Endothelial cell of umbilical vein (primary cell): ENCODE measurements around the gene EEFSEC. TPM values are rescaled to one million over a fixed set of nuclear protein-coding genes. Genes with fewer than 3 reads are reported as not detected.

Source experiments
- BruUV-seq: library from RNA; stranded (reverse); fragments of 400-500 nt; replicated peaks from 2 replicates; lab custom pipeline; 2021; lab: Mats Ljungman, UMichigan
- CTCF ChIA-PET: fragments of 300-600, 350-600 bp; sonication (Branson Sonifier 250); formaldehyde crosslinking; loops from one replicate; lab custom pipeline; 2021; ENCODE audit warnings: antibody characterized with exemption, inconsistent platforms; lab: Charles Lee
- POLR2A ChIA-PET: fragments of 300-600, 350-600 bp; sonication (Branson Sonifier 250); formaldehyde crosslinking; loops from one replicate; lab custom pipeline; 2021; ENCODE audit warnings: antibody characterized with exemption, inconsistent platforms; lab: Charles Lee
- DNase-seq: peaks from one replicate; pipeline ENCODE4 v3.0.0-alpha.2; 2011; ENCODE audit warnings: low read depth, low spot score
- FAIRE-seq: peaks from 2 replicates; lab custom pipeline; 2011; peaks lifted over from hg19 to GRCh38; lab: Jason Lieb, UNC
- H2AFZ ChIP-seq: 2 replicates; pipeline ENCODE4 v1.6.0; 2012; ENCODE audit warnings: low read depth, low read length, control low read depth, inconsistent platforms
- H3K27ac ChIP-seq: 2 replicates; pipeline ENCODE4 v1.5.1; 2011; ENCODE audit warnings: low read depth, mild to moderate bottlenecking, control low read depth, low read length, moderate library complexity; ENCODE audit not compliant: insufficient read depth
- H3K27me3 ChIP-seq, 2 experiments: 2 replicates each; pipeline versions ENCODE4 v1.6.0 to v1.6.1; 2011; ENCODE audit warnings: low read length in 2 of 2, mixed read lengths in 1 of 2; ENCODE audit not compliant: control insufficient read depth in 2 of 2, insufficient read depth in 2 of 2
- H3K36me3 ChIP-seq, 2 experiments: 2 replicates in 1 of 2; 3 replicates in 1 of 2; pipeline ENCODE4 v1.5.1; 2011; ENCODE audit warnings: low read length in 2 of 2, mild to moderate bottlenecking in 1 of 2, moderate library complexity in 1 of 2; ENCODE audit not compliant: control insufficient read depth in 2 of 2, insufficient read depth in 2 of 2; ENCODE audit errors: extremely low read depth in 1 of 2
- H3K4me1 ChIP-seq: 3 replicates; pipeline ENCODE4 v1.5.1; 2011; ENCODE audit warnings: mild to moderate bottlenecking, low read length; ENCODE audit not compliant: control insufficient read depth, insufficient read depth; ENCODE audit errors: extremely low read depth
- H3K4me2 ChIP-seq: 2 replicates; pipeline ENCODE4 v1.6.1; 2011; ENCODE audit warnings: low read length, control low read depth, mixed read lengths; ENCODE audit not compliant: insufficient read depth
- H3K4me3 ChIP-seq, 3 experiments: fragments of 200-600 bp in 1 of 3; sonication (generic), shearing (Covaris generic) in 1 of 3; replicated peaks in 1 of 3; 2 replicates each; pipeline ENCODE4 v1.5.1; 2011 to 2016; ENCODE audit warnings: control low read depth in 3 of 3, low read length in 3 of 3, mild to moderate bottlenecking in 2 of 3, inconsistent platforms in 1 of 3, low read depth in 1 of 3, moderate library complexity in 1 of 3; ENCODE audit not compliant: insufficient read depth in 1 of 3
- H3K79me2 ChIP-seq: 2 replicates; pipeline ENCODE4 v1.6.0; 2012; ENCODE audit warnings: low read length, inconsistent platforms; ENCODE audit not compliant: control insufficient read depth, insufficient read depth
- H3K9ac ChIP-seq: replicated peaks from 2 replicates; pipeline ENCODE3; 2011; ENCODE audit warnings: low read length, control low read depth; ENCODE audit not compliant: insufficient read depth; ENCODE audit errors: extremely low read depth
- H3K9me1 ChIP-seq: replicated peaks from 3 replicates; pipeline ENCODE4 v1.6.0; 2011; ENCODE audit warnings: mild to moderate bottlenecking, low read length; ENCODE audit not compliant: control insufficient read depth, insufficient read depth; ENCODE audit errors: extremely low read depth
- H3K9me3 ChIP-seq: replicated peaks from 2 replicates; pipeline ENCODE4 v1.5.1; 2012; ENCODE audit warnings: low read length, inconsistent platforms; ENCODE audit not compliant: control insufficient read depth, insufficient read depth
- H4K20me1 ChIP-seq: replicated peaks from 2 replicates; pipeline ENCODE3; 2011; ENCODE audit warnings: mild to moderate bottlenecking, low read length; ENCODE audit not compliant: control insufficient read depth, insufficient read depth; ENCODE audit errors: extremely low read depth
- CTCF ChIP-seq, 2 donors: IDR thresholded peaks; 1 replicate in 1 of 2; 2 replicates in 1 of 2; pipeline ENCODE4 v1.5.1; 2011; ENCODE audit warnings: low read length in 2 of 2, mild to moderate bottlenecking in 2 of 2, moderate library complexity in 2 of 2, control low read depth in 1 of 2, inconsistent platforms in 1 of 2, low read depth in 1 of 2; ENCODE audit not compliant: insufficient read depth in 1 of 2; ENCODE audit errors: extremely low read depth in 1 of 2
- EZH2 ChIP-seq: IDR thresholded peaks from 2 replicates; pipeline ENCODE4 v1.6.1; 2012; ENCODE audit warnings: borderline replicate concordance, low read depth, mild to moderate bottlenecking, moderate library complexity, low read length, inconsistent platforms; ENCODE audit not compliant: severe bottlenecking
- FOS ChIP-seq: IDR thresholded peaks from 2 replicates; pipeline ENCODE4 v1.6.1; 2011; ENCODE audit warnings: mild to moderate bottlenecking, low read length, moderate library complexity, borderline replicate concordance; ENCODE audit not compliant: insufficient read depth
- GATA2 ChIP-seq: IDR thresholded peaks from 2 replicates; pipeline ENCODE4 v1.7.0; 2011; ENCODE audit warnings: low read depth, mild to moderate bottlenecking, moderate library complexity, mixed read lengths, low read length; ENCODE audit not compliant: insufficient read length, insufficient read depth
- JUN ChIP-seq: IDR thresholded peaks from 2 replicates; pipeline ENCODE4 v1.6.1; 2011; ENCODE audit warnings: borderline replicate concordance, low read depth; ENCODE audit not compliant: insufficient read length, insufficient read depth
- MAX ChIP-seq: IDR thresholded peaks from 2 replicates; pipeline ENCODE4 v1.6.1; 2011; ENCODE audit not compliant: insufficient read depth, insufficient read length
- MYC ChIP-seq: IDR thresholded peaks from one replicate; pipeline ENCODE4 v1.6.1; 2011; ENCODE audit warnings: mild to moderate bottlenecking, low read depth, low read length
- POLR2A ChIP-seq: IDR thresholded peaks from 2 replicates; pipeline ENCODE4 v1.6.1; 2012; ENCODE audit warnings: low read depth, mild to moderate bottlenecking, control low read depth, low read length
- dilution Hi-C: fragments of 300-500 bp; cut with MboI; formaldehyde crosslinking; loops from one replicate; pipeline ENCODE4 v1.15.0; 2019; ENCODE audit warnings: low sequenced_read_pairs; ENCODE audit not compliant: extremely low pct_ligation_motif_present
- intact Hi-C: fragments of 100-400 bp; cut with micrococcal nuclease; formaldehyde crosslinking; loops from one replicate; pipeline ENCODE4 v1.10.0; 2022
- polyA plus RNA-seq, 4 experiments: library from polyadenylated mRNA; depleted of rRNA in 3 of 4; stranded (reverse) in 3 of 4; unstranded in 1 of 4; fragments of >200 nt; gene quantifications; 2 replicates each; pipeline versions ENCODE4 v1.2.1 to v1.2.3, GENCODE V29; 2011 to 2012; ENCODE audit warnings: missing spikeins in 1 of 4
- total RNA-seq: library from RNA; stranded (reverse); gene quantifications from 2 replicates; pipeline ENCODE4 v1.2.3, GENCODE V29; 2021

The EEFSEC gene
- total and polyA plus RNA-seq, 2 donors (not counting 3 experiments of a cell fraction or from before 2014, with no cell fraction given): 13.1 to 14.5 TPM

- BruUV-seq: no TSS peak
- no peaks in the 10 kb centered on the region for H3K9me3 ChIP-seq
- no peaks in the 10 kb centered on the region for H3K27me3 ChIP-seq
- H2AFZ ChIP-seq: no peak overlapping the region
- FAIRE-seq (no peak), DNase-seq (no peak)
- H3K36me3 ChIP-seq: no peaks in the 10 kb centered on the region
- H4K20me1 ChIP-seq: no peaks in the 10 kb centered on the region
- no peak for TF ChIP-seq FOS
- TF ChIP-seq CTCF (IDR thresholded peaks at IDR 0.05; ENCODE audit: extremely low read depth in 1 of 2, insufficient read depth in 1 of 2, low read depth in 1 of 2, low read length in 2 of 2): no peak
- no peak for TF ChIP-seq POLR2A
- TF ChIP-seq JUN: no peak
- TF ChIP-seq MYC: no peak
- no peak for TF ChIP-seq GATA2
- TF ChIP-seq EZH2: no peak
- TF ChIP-seq MAX: no peak
- H3K79me2 ChIP-seq: no peaks in the 10 kb centered on the region
- H3K27ac ChIP-seq: no peak overlapping the region
- intact Hi-C loops: no loop called here
- H3K4me1 ChIP-seq: no peaks in the 10 kb centered on the region
- H3K9me1 ChIP-seq: no peaks in the 10 kb centered on the region
- POLR2A ChIA-PET: no interaction called here
- CTCF ChIA-PET: interaction anchor here (1.1 kb wide), 1 partner anchor 59 kb away, joined by 3 read pairs; no protein-coding TSS in a partner anchor
- H3K4me3 ChIP-seq: no peak overlapping the region
- dilution Hi-C loops: no loop called here
- no peak overlapping the region for H3K9ac ChIP-seq
- no peak overlapping the region for H3K4me2 ChIP-seq
Measured at GRCh38 chr3:128166971-128167453, 13.7 kb downstream of the EEFSEC start.
